Erythroblast (primary cell): ENCODE results near the gene MXRA7.

Source experiments
- GATA1 ChIP-seq: IDR thresholded peaks from 2 replicates; pipeline ENCODE4 v1.6.1; 2011; ENCODE audit warnings: low read depth, mild to moderate bottlenecking, control low read depth, low read length, moderate library complexity
- POLR2A ChIP-seq: IDR thresholded peaks from 2 replicates; pipeline ENCODE4 v1.6.1; 2011; ENCODE audit warnings: mild to moderate bottlenecking, low read length

DNA sequence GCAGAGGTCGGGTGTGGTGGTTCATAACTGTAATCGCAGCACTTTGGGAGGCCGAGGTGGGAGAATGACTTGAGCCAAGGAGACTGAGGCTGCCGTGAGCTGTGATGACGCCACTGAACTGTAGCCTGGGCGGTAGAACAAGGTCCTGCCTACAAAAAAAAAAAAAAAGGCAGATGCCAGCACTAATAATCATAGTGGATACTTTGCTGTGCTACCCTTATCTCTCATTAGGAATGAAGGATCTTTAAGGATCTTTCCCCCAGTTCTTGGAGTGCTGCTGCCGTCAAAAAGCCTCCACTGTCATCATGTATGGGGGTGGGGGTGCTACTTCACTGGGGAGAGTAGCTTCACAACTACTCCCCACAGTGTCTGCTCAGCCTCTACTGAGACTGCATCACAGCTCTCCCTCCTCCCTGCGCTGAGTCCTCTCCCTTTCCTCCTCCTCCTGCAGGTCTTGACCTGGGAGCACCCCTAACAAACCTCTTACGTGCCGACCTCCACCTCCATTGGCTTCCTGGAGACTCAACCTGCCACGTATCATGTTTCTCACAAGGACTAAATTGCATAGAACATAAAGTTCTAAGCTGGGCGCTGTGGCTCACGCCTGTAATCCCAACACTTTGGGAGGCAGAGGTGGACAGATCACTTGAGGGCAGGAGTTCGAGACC lies 42.8 kb downstream of the MXRA7 start:
- TF ChIP-seq POLR2A, result no peak
- no peak for TF ChIP-seq GATA1
